H9 (cell line): Measurements from ENCODE around the gene TGFBRAP1. TPM values are rescaled to one million over a fixed set of nuclear protein-coding genes. Genes with fewer than 3 reads are reported as not detected.

ENCODE experiments used
- DNase-seq: peaks from one replicate; pipeline ENCODE4 v3.0.0-alpha.2; 2017
- H2AFZ ChIP-seq: one replicate; pipeline ENCODE4 v1.6.1; 2013; ENCODE audit warnings: mild to moderate bottlenecking, low read length, control low read depth, moderate library complexity
- H2AK5ac ChIP-seq: 2 replicates; pipeline ENCODE4 v1.6.1; 2013; ENCODE audit warnings: low read length, control low read depth, mixed read lengths; ENCODE audit not compliant: insufficient read length
- H2BK120ac ChIP-seq: one replicate; pipeline ENCODE4 v1.6.1; 2013; ENCODE audit warnings: low read depth, mild to moderate bottlenecking, low read length, control low read depth, inconsistent platforms; ENCODE audit not compliant: poor library complexity, severe bottlenecking
- H2BK12ac ChIP-seq: 2 replicates; pipeline ENCODE4 v1.6.1; 2013; ENCODE audit warnings: low read length, control low read depth, mixed read lengths, low read depth; ENCODE audit not compliant: insufficient read length
- H2BK15ac ChIP-seq: 2 replicates; pipeline ENCODE4 v1.6.1; 2013; ENCODE audit warnings: low read depth, low read length, control low read depth
- H2BK20ac ChIP-seq: one replicate; pipeline ENCODE4 v1.6.1; 2013; ENCODE audit warnings: low read depth, mild to moderate bottlenecking, low read length, control low read depth, inconsistent platforms; ENCODE audit not compliant: poor library complexity, severe bottlenecking
- H2BK5ac ChIP-seq: 2 replicates; pipeline ENCODE4 v1.6.1; 2013; ENCODE audit warnings: low read length, control low read depth, mixed read lengths; ENCODE audit not compliant: insufficient read length
- H3K14ac ChIP-seq: 2 replicates; pipeline ENCODE4 v1.6.1; 2013; ENCODE audit warnings: low read length, control low read depth; ENCODE audit not compliant: insufficient read depth
- H3K18ac ChIP-seq: 2 replicates; pipeline ENCODE4 v1.6.1; 2013; ENCODE audit warnings: low read depth, mild to moderate bottlenecking, mixed read lengths, low read length, control low read depth; ENCODE audit not compliant: insufficient read length
- H3K23ac ChIP-seq: 2 replicates; pipeline ENCODE4 v1.6.1; 2013; ENCODE audit warnings: low read length, control low read depth, mixed read lengths, low read depth; ENCODE audit not compliant: insufficient read length
- H3K23me2 ChIP-seq: 2 replicates; pipeline ENCODE4 v1.6.1; 2013; ENCODE audit warnings: low read depth, mild to moderate bottlenecking, mixed read lengths, low read length, control low read depth; ENCODE audit not compliant: insufficient read length, poor library complexity, severe bottlenecking
- H3K27ac ChIP-seq: 2 replicates; pipeline ENCODE4 v1.5.1; 2013; ENCODE audit warnings: low read length, control low read depth, mixed read lengths, low read depth; ENCODE audit not compliant: insufficient read length
- H3K27me3 ChIP-seq: 2 replicates; pipeline ENCODE4 v1.6.1; 2013; ENCODE audit warnings: low read length, control low read depth, inconsistent platforms; ENCODE audit not compliant: insufficient read depth
- H3K4ac ChIP-seq: 2 replicates; pipeline ENCODE4 v1.6.1; 2013; ENCODE audit warnings: low read depth, mild to moderate bottlenecking, control low read depth, inconsistent platforms, low read length, moderate library complexity
- H3K4me1 ChIP-seq: 2 replicates; pipeline ENCODE4 v1.6.1; 2013; ENCODE audit warnings: low read length, control low read depth, inconsistent platforms; ENCODE audit not compliant: insufficient read depth
- H3K4me2 ChIP-seq: 2 replicates; pipeline ENCODE4 v1.6.1; 2013; ENCODE audit warnings: low read length, control low read depth, mixed read lengths; ENCODE audit not compliant: insufficient read length, insufficient read depth
- H3K56ac ChIP-seq: 2 replicates; pipeline ENCODE4 v1.6.1; 2013; ENCODE audit warnings: low read depth, mild to moderate bottlenecking, mixed read lengths, low read length, control low read depth; ENCODE audit not compliant: insufficient read length
- H3K79me1 ChIP-seq: 2 replicates; pipeline ENCODE4 v1.6.1; 2013; ENCODE audit warnings: low read depth, mild to moderate bottlenecking, moderate library complexity, low read length, control low read depth, inconsistent platforms; ENCODE audit not compliant: insufficient read depth, poor library complexity, severe bottlenecking
- H3K79me2 ChIP-seq: 2 replicates; pipeline ENCODE4 v1.6.1; 2013; ENCODE audit warnings: low read length, control low read depth, inconsistent platforms; ENCODE audit not compliant: insufficient read depth
- H3K9ac ChIP-seq: 2 replicates; pipeline ENCODE4 v1.6.1; 2013; ENCODE audit warnings: low read length, control low read depth, mixed read lengths; ENCODE audit not compliant: insufficient read length; ENCODE audit errors: extremely low read depth
- H3K9me3 ChIP-seq: one replicate; pipeline ENCODE4 v1.6.1; 2013; ENCODE audit warnings: low read depth, low read length, inconsistent platforms; ENCODE audit not compliant: control insufficient read depth
- H3T11ph ChIP-seq: one replicate; pipeline ENCODE4 v1.6.1; 2013; ENCODE audit warnings: mild to moderate bottlenecking, low read length, control low read depth, inconsistent platforms
- H4K20me1 ChIP-seq: one replicate; pipeline ENCODE4 v1.6.1; 2013; ENCODE audit not compliant: control insufficient read depth, insufficient read length, insufficient read depth
- H4K5ac ChIP-seq: 2 replicates; pipeline ENCODE4 v1.6.1; 2013; ENCODE audit warnings: low read depth, mild to moderate bottlenecking, mixed read lengths, low read length, control low read depth; ENCODE audit not compliant: insufficient read length
- H4K8ac ChIP-seq: replicated peaks from 2 replicates; pipeline ENCODE4 v1.6.1; 2013; ENCODE audit warnings: low read length, control low read depth, mixed read lengths, low read depth; ENCODE audit not compliant: insufficient read length
- H4K91ac ChIP-seq: 2 replicates; pipeline ENCODE4 v1.6.1; 2013; ENCODE audit warnings: low read depth, mild to moderate bottlenecking, moderate library complexity, mixed read lengths, low read length, control low read depth; ENCODE audit not compliant: insufficient read length
- H3K27ac Mint-ChIP-seq, 3 experiments: 2 replicates in 2 of 3; 3 replicates in 1 of 3; pipeline ENCODE4 v1.8.0; 2020 to 2021; ENCODE audit warnings: mixed read lengths in 3 of 3, mild to moderate bottlenecking in 1 of 3, moderate library complexity in 1 of 3
- H3K27me3 Mint-ChIP-seq: 2 replicates; pipeline ENCODE4 v1.8.0; 2021; ENCODE audit warnings: low read depth, mild to moderate bottlenecking, moderate library complexity, mixed read lengths
- H3K36me3 Mint-ChIP-seq, 3 experiments: 2 replicates in 2 of 3; 3 replicates in 1 of 3; pipeline ENCODE4 v1.8.0; 2020 to 2021; ENCODE audit warnings: low read depth in 3 of 3, mixed read lengths in 3 of 3; ENCODE audit not compliant: insufficient read depth in 1 of 3
- H3K4me1 Mint-ChIP-seq, 2 experiments: 2 replicates each; pipeline ENCODE4 v1.8.0; 2020; ENCODE audit warnings: mixed read lengths in 2 of 2
- H3K4me3 Mint-ChIP-seq, 2 experiments: 2 replicates in 1 of 2; 3 replicates in 1 of 2; pipeline ENCODE4 v1.8.0; 2020 to 2021; ENCODE audit warnings: mild to moderate bottlenecking in 2 of 2, mixed read lengths in 2 of 2, moderate library complexity in 1 of 2
- H3K9me3 Mint-ChIP-seq, 2 experiments: 2 replicates in 1 of 2; 3 replicates in 1 of 2; pipeline ENCODE4 v1.8.0; 2020; ENCODE audit warnings: mild to moderate bottlenecking in 2 of 2, mixed read lengths in 2 of 2, moderate library complexity in 1 of 2
- WGBS: extraction: QIAGEN DNeasy Blood & Tissue Kit; methylation state at CpG from one replicate; pipeline ENCODE4 v1.1.7; 2013; ENCODE audit warnings: missing lambda C conversion rate, low lambda C conversion rate, mixed read lengths; ENCODE audit not compliant: insufficient read length; ENCODE audit errors: extremely low coverage; 5-methylcytosine and 5-hydroxymethylcytosine counted together
- total RNA-seq: library from RNA; stranded (reverse); gene quantifications from 2 replicates; pipeline ENCODE4 v1.2.1, GENCODE V29; 2021
- TF ChIP-seq, protein P1 (sequence below): fragments of 200-600 bp; sonication (generic); conservative IDR thresholded peaks from 3 replicates; pipeline ENCODE4 v1.8.0; 2021; ENCODE audit warnings: antibody characterized with exemption, mild to moderate bottlenecking

The TGFBRAP1 gene
- total RNA-seq, 1 experiment from 2014 or later, result 23.6 TPM

DNA sequence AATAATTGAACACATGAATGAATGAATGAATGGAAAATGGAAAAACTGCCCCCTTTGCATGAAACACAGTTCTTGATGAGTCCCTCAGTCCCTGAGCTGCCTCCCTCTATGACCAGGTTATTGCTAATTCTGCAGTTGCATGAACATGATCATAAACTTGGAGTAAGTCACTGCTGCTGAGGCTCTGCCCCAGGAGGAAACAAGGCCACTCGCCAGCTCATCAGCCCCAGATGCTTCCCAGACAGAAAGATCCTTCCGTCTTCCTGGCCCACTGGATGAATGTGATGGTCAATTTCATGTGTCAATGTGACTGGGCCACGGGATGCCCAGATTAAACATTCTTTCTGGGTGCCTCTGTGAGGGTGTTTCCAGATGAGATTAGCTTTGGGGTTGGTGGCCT is 71.6 kb downstream of the TGFBRAP1 start:
- H4K8ac ChIP-seq, result no peak overlapping the region
- no peak overlapping the region for H2BK12ac ChIP-seq
- no peak overlapping the region for H2BK120ac ChIP-seq
- H3K79me2 ChIP-seq, result no peaks in the 10 kb centered on the region
- H2AFZ ChIP-seq, result no peak overlapping the region
- Mint-ChIP-seq H3K4me3 (no peak overlapping the region), H3K9me3 (peaks cover 0 to 1% of the 10 kb centered on the region in 2 experiments; a peak in 2 of 5 replicates), H3K27ac (no peak overlapping the region), H3K36me3 (no peaks in the 10 kb centered on the region; a peak in 1 of 7 replicates), H3K4me1 (peaks cover 7 to 9% of the 10 kb centered on the region in 2 experiments), H3K27me3 (peaks cover 5% of the 10 kb centered on the region)
- no peak overlapping the region for H3K18ac ChIP-seq
- H3K9ac ChIP-seq, result no peak overlapping the region
- H3K9me3 ChIP-seq, result no peaks in the 10 kb centered on the region
- no peak overlapping the region for H2BK15ac ChIP-seq
- H4K20me1 ChIP-seq, result no peaks in the 10 kb centered on the region
- no peak overlapping the region for H3K56ac ChIP-seq
- DNase-seq, result no peak
- no peak overlapping the region for H3K27ac ChIP-seq
- H3K27me3 ChIP-seq, result no peaks in the 10 kb centered on the region
- no peak overlapping the region for H3K4me2 ChIP-seq
- H3T11ph ChIP-seq, result no peak overlapping the region
- no peaks in the 10 kb centered on the region for H3K79me1 ChIP-seq
- H4K5ac ChIP-seq, result no peak overlapping the region
- H3K23ac ChIP-seq, result no peak overlapping the region
- H3K4ac ChIP-seq, result no peak overlapping the region
- no peak overlapping the region for H3K14ac ChIP-seq
- H3K4me1 ChIP-seq, result no peaks in the 10 kb centered on the region
- H3K23me2 ChIP-seq, result no peaks in the 10 kb centered on the region
- no peak overlapping the region for H2AK5ac ChIP-seq
- no peak overlapping the region for H2BK5ac ChIP-seq
- H2BK20ac ChIP-seq, result no peak overlapping the region
- WGBS, result no CpG with 5 or more reads among the region's 3 CpGs
- H4K91ac ChIP-seq, result no peak overlapping the region
- TF ChIP-seq, protein P1, sequence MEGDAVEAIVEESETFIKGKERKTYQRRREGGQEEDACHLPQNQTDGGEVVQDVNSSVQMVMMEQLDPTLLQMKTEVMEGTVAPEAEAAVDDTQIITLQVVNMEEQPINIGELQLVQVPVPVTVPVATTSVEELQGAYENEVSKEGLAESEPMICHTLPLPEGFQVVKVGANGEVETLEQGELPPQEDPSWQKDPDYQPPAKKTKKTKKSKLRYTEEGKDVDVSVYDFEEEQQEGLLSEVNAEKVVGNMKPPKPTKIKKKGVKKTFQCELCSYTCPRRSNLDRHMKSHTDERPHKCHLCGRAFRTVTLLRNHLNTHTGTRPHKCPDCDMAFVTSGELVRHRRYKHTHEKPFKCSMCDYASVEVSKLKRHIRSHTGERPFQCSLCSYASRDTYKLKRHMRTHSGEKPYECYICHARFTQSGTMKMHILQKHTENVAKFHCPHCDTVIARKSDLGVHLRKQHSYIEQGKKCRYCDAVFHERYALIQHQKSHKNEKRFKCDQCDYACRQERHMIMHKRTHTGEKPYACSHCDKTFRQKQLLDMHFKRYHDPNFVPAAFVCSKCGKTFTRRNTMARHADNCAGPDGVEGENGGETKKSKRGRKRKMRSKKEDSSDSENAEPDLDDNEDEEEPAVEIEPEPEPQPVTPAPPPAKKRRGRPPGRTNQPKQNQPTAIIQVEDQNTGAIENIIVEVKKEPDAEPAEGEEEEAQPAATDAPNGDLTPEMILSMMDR, result no peak
